ENCODE results near the gene BOD1L2.

Gene BOD1L2

GRCh38 chr18:57150081-57150480 is 3.2 kb downstream of the BOD1L2 start:
- no peak overlapping the region for H3K9ac ChIP-seq (ENCODE audit: insufficient read length, low read depth)
- DNase-seq (ENCODE audit: low read depth, low spot score) = no peak
- no peaks in the 10 kb centered on the region for H3K4me1 ChIP-seq (ENCODE audit: insufficient read depth, insufficient read length)
- H3K27me3 ChIP-seq (ENCODE audit: insufficient read depth, insufficient read length) = no peaks in the 10 kb centered on the region
- no peak overlapping the region for H3K4me3 ChIP-seq (ENCODE audit: insufficient read length, low read depth)
- no peaks in the 10 kb centered on the region for H3K9me3 ChIP-seq (ENCODE audit: insufficient read depth, low read length)
- H3K36me3 ChIP-seq (ENCODE audit: insufficient read depth, insufficient read length, low read length) = no peaks in the 10 kb centered on the region
- TF ChIP-seq SUZ12 (IDR thresholded peaks at IDR 0.05; ENCODE audit: extremely low read depth, insufficient read depth, insufficient read length) = no peak
- TF ChIP-seq YY1 (IDR thresholded peaks at IDR 0.05; ENCODE audit: insufficient read depth, insufficient read length) = no peak
- no peak for TF ChIP-seq ZNF274 (IDR thresholded peaks at IDR 0.05; ENCODE audit: low read depth, low read length)

DNA sequence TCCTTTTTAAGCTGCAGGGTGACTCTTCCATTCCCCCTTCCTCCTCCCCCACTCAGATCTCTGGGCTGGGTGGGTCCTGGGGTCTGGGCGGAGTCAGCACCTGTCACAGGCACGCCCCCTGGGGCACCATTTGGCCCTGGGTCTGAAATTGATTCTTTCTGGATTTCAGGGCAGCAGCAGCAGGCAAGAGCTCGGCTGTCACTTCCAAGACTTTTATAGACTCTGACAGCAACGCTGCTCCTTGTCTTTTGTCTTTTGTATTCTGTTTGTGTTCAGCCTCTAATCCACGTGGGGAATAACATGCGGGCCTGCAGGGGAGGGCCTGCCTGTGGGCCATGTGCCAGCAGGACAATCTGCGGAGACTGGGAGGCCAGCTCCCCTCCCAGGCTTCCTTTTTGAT is 3.9 kb downstream of the BOD1L2 start:
- TF ChIP-seq ZNF274 (IDR thresholded peaks at IDR 0.05; ENCODE audit: low read depth, low read length) (no peak), YY1 (IDR thresholded peaks at IDR 0.05; ENCODE audit: insufficient read depth, insufficient read length) (no peak), SUZ12 (IDR thresholded peaks at IDR 0.05; ENCODE audit: extremely low read depth, insufficient read depth, insufficient read length) (no peak)
- H3K36me3 ChIP-seq (ENCODE audit: insufficient read depth, insufficient read length, low read length) = no peaks in the 10 kb centered on the region
- DNase-seq (ENCODE audit: low read depth, low spot score) = no peak
- no peak overlapping the region for H3K9ac ChIP-seq (ENCODE audit: insufficient read length, low read depth)
- no peaks in the 10 kb centered on the region for H3K4me1 ChIP-seq (ENCODE audit: insufficient read depth, insufficient read length)
- no peaks in the 10 kb centered on the region for H3K27me3 ChIP-seq (ENCODE audit: insufficient read depth, insufficient read length)
- H3K9me3 ChIP-seq (ENCODE audit: insufficient read depth, low read length) = no peaks in the 10 kb centered on the region
- no peak overlapping the region for H3K4me3 ChIP-seq (ENCODE audit: insufficient read length, low read depth)

GRCh38 chr18:57154191-57154830 is 7.4 kb downstream of the BOD1L2 start:
- no peak overlapping the region for H3K4me3 ChIP-seq (ENCODE audit: insufficient read length, low read depth)
- H3K4me1 ChIP-seq (ENCODE audit: insufficient read depth, insufficient read length) = no peaks in the 10 kb centered on the region
- no peak for TF ChIP-seq YY1 (IDR thresholded peaks at IDR 0.05; ENCODE audit: insufficient read depth, insufficient read length)
- no peak for TF ChIP-seq ZNF274 (IDR thresholded peaks at IDR 0.05; ENCODE audit: low read depth, low read length)
- no peak for TF ChIP-seq SUZ12 (IDR thresholded peaks at IDR 0.05; ENCODE audit: extremely low read depth, insufficient read depth, insufficient read length)
- peaks cover 21% of the 10 kb centered on the region for H3K9me3 ChIP-seq (ENCODE audit: insufficient read depth, low read length)
- no peak for DNase-seq (ENCODE audit: low read depth, low spot score)
- no peak overlapping the region for H3K9ac ChIP-seq (ENCODE audit: insufficient read length, low read depth)
- no peaks in the 10 kb centered on the region for H3K27me3 ChIP-seq (ENCODE audit: insufficient read depth, insufficient read length)
- no peaks in the 10 kb centered on the region for H3K36me3 ChIP-seq (ENCODE audit: insufficient read depth, insufficient read length, low read length)

DNA sequence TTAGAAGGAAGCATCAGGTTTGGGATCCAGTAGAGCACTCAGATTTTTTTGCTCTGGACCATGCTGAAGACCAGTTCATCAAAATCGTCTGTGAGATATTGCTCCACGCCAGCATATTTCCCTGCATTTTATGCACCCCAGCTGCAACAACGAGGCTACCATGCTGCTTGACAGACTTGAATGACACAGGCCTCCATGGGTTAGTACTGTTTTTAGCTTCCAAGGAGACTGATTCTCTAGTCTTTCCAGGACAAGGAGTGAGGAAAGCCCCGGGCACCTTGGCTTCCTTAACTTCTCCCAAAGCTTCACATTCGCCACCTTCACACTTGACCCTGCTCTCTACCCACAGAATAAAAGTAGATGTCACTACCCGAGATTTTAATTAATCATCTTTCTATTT is 17.5 kb downstream of the BOD1L2 start:
- H3K9ac ChIP-seq (ENCODE audit: insufficient read length, low read depth) = no peak overlapping the region
- H3K36me3 ChIP-seq (ENCODE audit: insufficient read depth, insufficient read length, low read length) = no peaks in the 10 kb centered on the region
- no peaks in the 10 kb centered on the region for H3K27me3 ChIP-seq (ENCODE audit: insufficient read depth, insufficient read length)
- no peak for DNase-seq (ENCODE audit: low read depth, low spot score)
- no peaks in the 10 kb centered on the region for H3K4me1 ChIP-seq (ENCODE audit: insufficient read depth, insufficient read length)
- TF ChIP-seq YY1 (IDR thresholded peaks at IDR 0.05; ENCODE audit: insufficient read depth, insufficient read length) (no peak), ZNF274 (IDR thresholded peaks at IDR 0.05; ENCODE audit: low read depth, low read length) (no peak), SUZ12 (IDR thresholded peaks at IDR 0.05; ENCODE audit: extremely low read depth, insufficient read depth, insufficient read length) (no peak)
- H3K9me3 ChIP-seq (ENCODE audit: insufficient read depth, low read length) = peaks cover 8% of the 10 kb centered on the region
- no peak overlapping the region for H3K4me3 ChIP-seq (ENCODE audit: insufficient read length, low read depth)

- no peaks in the 10 kb centered on the region for H3K4me1 ChIP-seq (ENCODE audit: insufficient read depth, insufficient read length)
- TF ChIP-seq SUZ12 (IDR thresholded peaks at IDR 0.05; ENCODE audit: extremely low read depth, insufficient read depth, insufficient read length) = no peak
- TF ChIP-seq ZNF274 (IDR thresholded peaks at IDR 0.05; ENCODE audit: low read depth, low read length) = no peak
- TF ChIP-seq YY1 (IDR thresholded peaks at IDR 0.05; ENCODE audit: insufficient read depth, insufficient read length) = no peak
- no peaks in the 10 kb centered on the region for H3K9me3 ChIP-seq (ENCODE audit: insufficient read depth, low read length)
- DNase-seq (ENCODE audit: low read depth, low spot score) = no peak
- H3K9ac ChIP-seq (ENCODE audit: insufficient read length, low read depth) = no peak overlapping the region
- H3K27me3 ChIP-seq (ENCODE audit: insufficient read depth, insufficient read length) = no peaks in the 10 kb centered on the region
- no peak overlapping the region for H3K4me3 ChIP-seq (ENCODE audit: insufficient read length, low read depth)
- H3K36me3 ChIP-seq (ENCODE audit: insufficient read depth, insufficient read length, low read length) = no peaks in the 10 kb centered on the region
These were observed 20.9 kb downstream of the BOD1L2 start for GRCh38 chr18:57167617-57168308.

DNA sequence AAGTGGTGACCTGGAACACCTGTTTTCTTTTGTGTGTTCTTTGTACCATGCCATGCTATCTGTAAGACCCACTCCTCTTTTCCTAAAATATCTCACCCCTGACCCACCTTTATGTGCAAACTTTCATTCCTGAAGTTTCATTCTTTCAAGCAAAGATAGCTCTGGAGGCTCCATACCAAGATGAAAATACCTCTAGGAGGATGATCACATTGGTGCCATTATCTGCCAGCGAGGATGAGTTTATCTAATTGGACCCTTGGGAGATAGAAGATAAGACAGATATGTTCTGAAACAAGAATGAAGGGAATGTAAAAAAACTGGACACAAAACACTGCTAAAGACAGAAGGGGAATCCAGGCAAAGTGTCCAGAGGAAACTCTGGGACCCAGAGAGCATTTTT is 24.1 kb downstream of the BOD1L2 start:
- H3K36me3 ChIP-seq (ENCODE audit: insufficient read depth, insufficient read length, low read length) = no peaks in the 10 kb centered on the region
- DNase-seq (ENCODE audit: low read depth, low spot score) = no peak
- H3K27me3 ChIP-seq (ENCODE audit: insufficient read depth, insufficient read length) = no peaks in the 10 kb centered on the region
- no peak overlapping the region for H3K9ac ChIP-seq (ENCODE audit: insufficient read length, low read depth)
- H3K4me1 ChIP-seq (ENCODE audit: insufficient read depth, insufficient read length) = no peaks in the 10 kb centered on the region
- peaks cover 18% of the 10 kb centered on the region; the same call in 1 of the 2 replicates for H3K9me3 ChIP-seq (ENCODE audit: insufficient read depth, low read length)
- TF ChIP-seq YY1 (IDR thresholded peaks at IDR 0.05; ENCODE audit: insufficient read depth, insufficient read length) (no peak), SUZ12 (IDR thresholded peaks at IDR 0.05; ENCODE audit: extremely low read depth, insufficient read depth, insufficient read length) (no peak), ZNF274 (IDR thresholded peaks at IDR 0.05; ENCODE audit: low read depth, low read length) (no peak)
- no peak overlapping the region for H3K4me3 ChIP-seq (ENCODE audit: insufficient read length, low read depth)

GRCh38 chr18:57175532-57175931 is 28.6 kb downstream of the BOD1L2 start:
- H3K9ac ChIP-seq (ENCODE audit: insufficient read length, low read depth) = no peak overlapping the region
- no peak overlapping the region for H3K4me3 ChIP-seq (ENCODE audit: insufficient read length, low read depth)
- no peak for TF ChIP-seq SUZ12 (IDR thresholded peaks at IDR 0.05; ENCODE audit: extremely low read depth, insufficient read depth, insufficient read length)
- TF ChIP-seq YY1 (IDR thresholded peaks at IDR 0.05; ENCODE audit: insufficient read depth, insufficient read length) = no peak
- TF ChIP-seq ZNF274 (IDR thresholded peaks at IDR 0.05; ENCODE audit: low read depth, low read length) = no peak
- no peaks in the 10 kb centered on the region for H3K27me3 ChIP-seq (ENCODE audit: insufficient read depth, insufficient read length)
- H3K4me1 ChIP-seq (ENCODE audit: insufficient read depth, insufficient read length) = no peaks in the 10 kb centered on the region
- H3K36me3 ChIP-seq (ENCODE audit: insufficient read depth, insufficient read length, low read length) = no peaks in the 10 kb centered on the region
- no peak for DNase-seq (ENCODE audit: low read depth, low spot score)
- peaks cover 18% of the 10 kb centered on the region; the same call in 1 of the 2 replicates for H3K9me3 ChIP-seq (ENCODE audit: insufficient read depth, low read length)
